ENCODE measurements around the gene AIF1L.

The AIF1L gene

DNA sequence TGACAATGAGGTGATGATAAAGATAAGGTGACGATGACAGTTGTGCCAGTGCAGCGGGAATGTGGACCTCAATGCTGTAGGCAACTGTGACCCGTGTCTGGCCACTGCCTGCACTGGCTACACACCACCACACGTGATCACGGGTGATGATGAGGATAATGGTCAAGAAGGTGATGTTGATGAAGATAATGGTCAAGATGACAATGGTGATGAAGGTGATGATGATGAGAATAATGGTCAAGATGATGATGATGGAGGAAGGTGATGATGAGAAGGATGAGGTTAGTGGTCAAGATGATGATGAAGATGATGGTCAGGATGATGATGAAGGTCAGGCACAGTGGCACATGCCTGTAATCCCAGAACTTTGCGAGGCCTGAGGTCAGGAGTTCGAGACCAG, 30.7 kb upstream of the AIF1L start:
- H3K4me3 Mint-ChIP-seq = no peak overlapping the region
- H3K9me3 Mint-ChIP-seq = no peaks in the 10 kb centered on the region
- ATAC-seq (replicated peaks) (no peak), DNase-seq (no peak)
- no peak overlapping the region for H3K27ac Mint-ChIP-seq
- H3K27me3 Mint-ChIP-seq = peaks cover 6 to 25% of the 10 kb centered on the region in 2 donors
- H3K4me1 Mint-ChIP-seq (ENCODE audit: low read depth in 2 of 2) = no peaks in the 10 kb centered on the region
- H3K36me3 Mint-ChIP-seq (ENCODE audit: insufficient read depth) = no peaks in the 10 kb centered on the region

DNA sequence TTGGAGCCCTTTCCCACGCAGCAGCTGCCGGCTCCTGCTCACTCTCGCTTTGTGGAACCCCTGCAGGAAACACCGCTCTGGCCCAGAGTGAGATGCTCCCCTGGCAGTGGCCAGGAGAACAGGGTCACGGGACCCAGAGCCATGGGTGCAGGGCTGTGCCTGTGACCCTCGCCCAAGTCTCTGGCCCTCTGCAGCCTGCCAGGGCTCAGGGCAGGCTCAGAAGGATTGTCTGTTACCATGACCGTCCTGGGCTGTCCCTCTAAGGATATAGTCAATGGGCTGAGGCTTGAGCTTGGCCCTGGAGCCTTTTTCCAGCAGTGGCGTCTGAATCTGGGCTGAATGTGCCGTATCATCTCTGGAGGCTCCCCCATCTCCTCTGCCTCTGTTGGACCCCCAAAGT, 28.7 kb upstream of the AIF1L start:
- Mint-ChIP-seq H3K9me3 (no peaks in the 10 kb centered on the region), H3K4me1 (ENCODE audit: low read depth in 2 of 2) (no peaks in the 10 kb centered on the region), H3K27me3 (peaks cover 5 to 34% of the 10 kb centered on the region in 2 donors), H3K4me3 (no peak overlapping the region), H3K27ac (no peak overlapping the region), H3K36me3 (ENCODE audit: insufficient read depth) (no peaks in the 10 kb centered on the region)
- DNase-seq (no peak), ATAC-seq (replicated peaks) (no peak)

DNA sequence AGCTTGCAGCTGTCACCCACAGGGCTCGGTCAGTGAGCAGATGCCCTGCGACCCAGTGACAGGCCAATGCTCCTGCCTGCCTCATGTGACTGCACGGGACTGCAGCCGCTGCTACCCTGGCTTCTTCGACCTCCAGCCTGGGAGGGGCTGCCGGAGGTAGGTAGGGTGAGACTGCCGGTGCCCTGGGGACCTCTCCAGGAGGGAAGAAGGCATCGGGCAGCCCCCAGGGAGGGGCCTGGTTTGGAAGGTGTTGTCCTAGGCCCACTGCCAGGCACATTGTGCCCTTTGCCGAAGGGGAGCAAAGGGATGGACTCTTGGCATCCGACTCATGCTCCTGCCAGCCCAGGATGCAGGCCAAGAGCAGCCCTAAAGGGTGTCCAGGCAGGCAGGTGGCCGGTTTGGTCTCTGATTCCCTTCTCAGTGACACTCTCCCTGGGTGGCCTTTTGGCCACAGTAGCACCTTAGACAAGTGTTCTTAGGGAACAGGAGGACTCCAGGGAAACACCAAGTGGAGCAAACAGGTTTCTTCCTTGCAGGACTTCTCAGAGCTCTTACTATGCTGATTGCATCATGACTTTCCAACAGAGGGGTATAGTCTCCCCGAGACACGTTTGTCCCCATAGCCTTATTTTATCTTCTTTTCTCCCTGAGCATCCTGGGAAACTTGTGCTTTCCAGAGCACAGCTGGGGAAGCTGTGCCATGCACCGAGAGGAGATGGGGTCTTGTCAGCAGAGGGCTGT, 28.1 kb upstream of the AIF1L start:
- Mint-ChIP-seq H3K9me3 (no peaks in the 10 kb centered on the region), H3K4me3 (no peak overlapping the region), H3K4me1 (ENCODE audit: low read depth in 2 of 2) (no peaks in the 10 kb centered on the region), H3K36me3 (ENCODE audit: insufficient read depth) (no peaks in the 10 kb centered on the region), H3K27ac (no peak overlapping the region), H3K27me3 (peaks cover 0 to 28% of the 10 kb centered on the region in 2 donors)
- no peak for ATAC-seq (replicated peaks)
- no peak for DNase-seq

DNA sequence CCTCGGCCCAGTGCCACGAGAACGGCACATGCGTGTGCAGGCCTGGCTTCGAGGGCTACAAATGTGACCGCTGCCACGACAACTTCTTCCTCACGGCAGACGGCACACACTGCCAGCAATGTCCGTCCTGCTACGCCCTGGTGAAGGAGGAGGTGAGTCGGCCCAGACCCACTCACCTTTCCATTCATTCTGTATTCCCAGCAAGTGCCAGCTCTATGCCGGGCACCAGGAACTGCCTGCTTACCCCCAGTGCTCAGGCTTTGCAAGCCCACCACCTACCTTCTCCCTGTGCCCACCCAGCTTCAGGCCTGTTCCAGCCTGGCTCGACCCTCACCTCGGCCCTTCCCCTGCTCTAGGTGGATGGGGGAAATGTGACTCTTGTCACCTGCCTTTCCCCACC, 26.6 kb upstream of the AIF1L start:
- no peak for ATAC-seq (replicated peaks)
- no peaks in the 10 kb centered on the region for H3K4me1 Mint-ChIP-seq (ENCODE audit: low read depth in 2 of 2)
- no peaks in the 10 kb centered on the region for H3K9me3 Mint-ChIP-seq
- no peak overlapping the region for H3K4me3 Mint-ChIP-seq
- H3K27ac Mint-ChIP-seq = no peak overlapping the region
- no peaks in the 10 kb centered on the region for H3K36me3 Mint-ChIP-seq (ENCODE audit: insufficient read depth)
- no peak for DNase-seq
- peaks cover 0 to 27% of the 10 kb centered on the region in 2 donors for H3K27me3 Mint-ChIP-seq

DNA sequence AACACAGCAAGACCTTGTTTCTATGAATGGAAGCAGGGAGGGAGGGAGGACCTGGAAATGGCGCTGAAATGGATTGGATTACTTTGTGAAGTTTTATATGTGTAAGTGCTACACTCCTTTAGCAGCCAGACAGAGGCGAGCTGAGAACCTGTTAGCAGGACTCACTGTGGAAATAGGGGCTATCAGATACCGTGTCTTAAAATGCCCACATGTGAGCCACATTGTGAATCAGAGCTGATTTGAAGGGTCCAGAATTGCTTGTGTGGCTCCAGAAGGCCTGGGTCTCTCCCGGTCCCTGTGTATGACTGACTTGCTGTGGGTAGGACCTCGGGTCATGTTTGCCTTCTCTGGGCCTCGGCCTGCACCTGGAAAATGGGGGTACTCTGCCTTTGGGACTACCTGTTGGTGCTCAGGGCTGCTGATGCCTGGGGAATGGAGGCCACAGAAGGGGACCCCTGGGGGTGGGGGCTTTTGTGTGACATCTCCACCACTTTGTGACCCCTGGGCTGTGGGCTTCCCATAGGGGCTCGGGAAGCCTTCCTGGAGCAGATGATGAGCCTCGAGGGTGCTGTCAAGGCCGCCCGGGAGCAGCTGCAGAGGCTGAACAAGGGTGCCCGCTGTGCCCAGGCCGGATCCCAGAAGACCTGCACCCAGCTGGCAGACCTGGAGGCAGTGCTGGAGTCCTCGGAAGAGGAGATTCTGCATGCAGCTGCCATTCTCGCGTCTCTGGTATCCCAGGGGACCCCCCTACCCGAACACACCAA, 24.0 kb upstream of the AIF1L start:
- Mint-ChIP-seq H3K36me3 (ENCODE audit: insufficient read depth) (no peaks in the 10 kb centered on the region), H3K4me3 (no peak overlapping the region), H3K27ac (no peak overlapping the region), H3K9me3 (no peaks in the 10 kb centered on the region), H3K27me3 (peaks cover 0 to 26% of the 10 kb centered on the region in 2 donors), H3K4me1 (ENCODE audit: low read depth in 2 of 2) (no peaks in the 10 kb centered on the region)
- ATAC-seq (replicated peaks) (no peak), DNase-seq (no peak)

DNA sequence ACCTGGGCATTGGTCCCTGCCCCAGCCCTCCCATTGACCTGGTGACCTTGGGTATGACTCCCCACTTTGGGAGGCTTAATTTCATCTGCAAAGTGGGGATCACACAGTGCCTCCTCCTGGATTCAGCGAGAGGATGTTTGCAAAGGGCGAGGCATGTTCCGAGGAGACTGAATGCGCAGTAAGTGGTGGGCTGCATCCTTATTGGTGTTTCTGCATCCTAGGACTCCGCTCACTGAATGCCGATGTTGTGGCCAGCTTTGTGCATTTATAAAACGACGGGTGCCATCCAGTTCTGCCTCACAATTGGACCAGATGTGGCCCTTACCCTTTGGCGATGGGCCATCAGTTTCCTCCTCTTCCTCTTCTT, 23.5 kb upstream of the AIF1L start:
- Mint-ChIP-seq H3K9me3 (no peaks in the 10 kb centered on the region), H3K27me3 (peaks cover 0 to 20% of the 10 kb centered on the region in 2 donors), H3K27ac (no peak overlapping the region), H3K36me3 (ENCODE audit: insufficient read depth) (no peaks in the 10 kb centered on the region), H3K4me1 (ENCODE audit: low read depth in 2 of 2) (no peaks in the 10 kb centered on the region), H3K4me3 (no peak overlapping the region)
- DNase-seq (no peak), ATAC-seq (replicated peaks) (no peak)

DNA sequence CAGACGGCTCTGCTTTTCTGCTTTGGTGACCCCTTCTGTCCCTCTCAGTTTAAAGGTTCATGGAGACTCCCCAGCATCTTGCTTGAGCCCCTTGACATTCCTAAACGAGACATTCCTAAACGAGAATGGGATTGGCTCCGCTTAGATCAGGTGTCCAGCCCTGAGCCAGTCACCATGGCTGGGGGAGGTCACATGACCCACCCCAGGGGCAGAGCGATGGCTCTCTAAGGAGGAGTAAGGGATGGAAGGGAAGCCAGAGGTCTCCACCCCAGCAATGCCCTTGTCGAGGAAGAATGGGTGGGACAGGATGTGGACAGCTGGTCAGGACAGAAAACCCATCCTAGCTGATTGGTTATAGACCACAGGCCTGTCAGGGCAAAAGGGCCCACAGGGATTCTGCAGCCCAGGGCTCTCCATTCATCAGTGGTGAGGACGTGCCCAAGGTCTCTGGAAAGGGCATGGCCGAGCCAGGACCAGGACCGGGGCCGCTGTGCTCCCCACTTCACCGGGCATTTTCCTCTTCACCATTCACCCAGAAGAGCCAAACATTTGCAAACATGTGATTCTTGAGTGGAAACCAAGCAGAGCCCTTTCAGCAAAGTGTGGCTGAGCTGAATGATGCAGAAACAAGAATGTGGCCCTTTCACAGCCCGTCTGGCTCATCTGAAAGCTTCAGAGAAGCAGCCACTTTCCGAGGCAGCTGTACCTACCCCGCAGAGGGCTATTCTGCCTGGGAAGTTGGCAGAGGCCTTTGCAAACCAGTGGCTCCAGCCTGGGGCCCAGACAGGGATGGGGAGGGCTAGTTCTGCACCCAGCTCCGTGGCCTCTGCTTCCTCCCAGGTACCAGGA, 19.8 kb upstream of the AIF1L start:
- ATAC-seq (replicated peaks) = no peak
- Mint-ChIP-seq H3K4me1 (ENCODE audit: low read depth in 2 of 2) (no peaks in the 10 kb centered on the region), H3K4me3 (no peak overlapping the region), H3K27me3 (no peaks in the 10 kb centered on the region), H3K27ac (no peak overlapping the region), H3K36me3 (ENCODE audit: insufficient read depth) (no peaks in the 10 kb centered on the region), H3K9me3 (no peaks in the 10 kb centered on the region)
- DNase-seq = no peak

DNA sequence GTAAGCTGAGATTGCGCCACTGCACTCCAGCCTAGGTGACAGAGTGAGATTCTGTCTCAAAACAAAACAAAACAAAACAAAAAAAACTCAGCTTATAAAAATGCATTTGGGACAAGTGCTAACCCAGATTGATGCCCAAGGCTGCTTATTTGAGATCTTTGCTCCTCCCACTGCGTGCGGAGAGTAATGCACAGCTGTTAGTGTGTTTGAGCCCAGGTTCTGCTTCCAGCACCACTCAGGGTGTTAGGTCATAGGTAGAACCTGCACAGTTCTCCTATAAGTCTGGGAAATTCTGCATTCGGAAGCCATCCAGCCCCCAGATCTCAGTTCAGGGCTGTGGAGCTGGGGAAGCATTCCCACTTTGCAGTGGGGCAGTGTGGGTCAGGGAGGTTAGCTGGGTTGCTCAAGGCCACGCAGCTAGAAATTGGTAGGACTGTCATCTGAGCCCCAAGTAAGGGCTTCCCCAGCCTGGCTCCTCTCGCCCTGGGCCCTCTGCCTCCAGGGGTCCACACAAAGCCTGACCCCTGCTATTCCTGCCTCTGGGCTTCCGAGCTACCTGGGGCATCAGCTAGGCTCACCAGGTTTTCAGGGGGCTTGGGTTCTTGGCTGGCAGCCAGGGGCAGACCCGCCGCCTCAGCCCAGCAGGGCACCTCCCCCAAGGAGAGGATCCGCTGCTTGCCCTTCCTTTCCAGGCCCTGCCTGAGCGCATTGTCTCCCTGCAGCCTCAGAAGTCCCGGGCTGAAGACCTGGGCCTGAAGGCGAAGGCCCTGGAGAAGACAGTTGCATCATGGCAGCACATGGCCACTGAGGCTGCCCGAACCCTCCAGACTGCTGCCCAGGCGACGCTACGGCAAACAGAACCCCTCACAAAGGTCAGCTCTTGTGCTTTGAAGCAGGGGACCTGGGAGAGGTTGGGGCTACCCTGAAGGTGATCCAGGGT, 17.6 kb upstream of the AIF1L start:
- no peaks in the 10 kb centered on the region for H3K4me1 Mint-ChIP-seq (ENCODE audit: low read depth in 2 of 2)
- DNase-seq (no peak), ATAC-seq (replicated peaks) (no peak)
- no peak overlapping the region for H3K27ac Mint-ChIP-seq
- no peaks in the 10 kb centered on the region for H3K9me3 Mint-ChIP-seq
- H3K4me3 Mint-ChIP-seq = no peak overlapping the region
- H3K27me3 Mint-ChIP-seq = no peaks in the 10 kb centered on the region
- peaks cover 2% of the 10 kb centered on the region for H3K36me3 Mint-ChIP-seq (ENCODE audit: insufficient read depth)

DNA sequence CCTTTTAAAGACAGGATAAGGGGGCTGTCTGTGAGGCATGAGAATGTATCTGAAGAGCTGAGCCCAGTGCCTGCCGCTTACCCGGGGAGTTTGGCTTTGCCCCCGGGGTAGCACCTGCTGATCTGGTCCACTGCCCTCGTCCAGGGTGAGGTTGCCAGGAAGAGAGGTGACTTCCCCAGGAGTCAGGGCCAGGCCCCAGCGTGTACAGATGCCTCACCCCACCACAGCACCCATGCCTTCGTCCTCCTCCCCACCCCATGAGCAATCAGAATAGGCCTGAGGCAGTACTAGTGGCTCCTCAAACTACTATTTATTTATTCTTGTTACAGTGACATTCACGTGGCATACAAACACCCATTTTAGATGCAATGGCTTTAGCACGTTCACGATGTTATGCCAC, 15.7 kb upstream of the AIF1L start:
- ATAC-seq (replicated peaks) (no peak), DNase-seq (no peak)
- no peak overlapping the region for H3K27ac Mint-ChIP-seq
- H3K27me3 Mint-ChIP-seq = peaks cover 7 to 11% of the 10 kb centered on the region in 2 donors
- no peaks in the 10 kb centered on the region for H3K9me3 Mint-ChIP-seq
- no peaks in the 10 kb centered on the region for H3K4me1 Mint-ChIP-seq (ENCODE audit: low read depth in 2 of 2)
- H3K4me3 Mint-ChIP-seq = no peak overlapping the region
- peaks cover 2% of the 10 kb centered on the region for H3K36me3 Mint-ChIP-seq (ENCODE audit: insufficient read depth)

DNA sequence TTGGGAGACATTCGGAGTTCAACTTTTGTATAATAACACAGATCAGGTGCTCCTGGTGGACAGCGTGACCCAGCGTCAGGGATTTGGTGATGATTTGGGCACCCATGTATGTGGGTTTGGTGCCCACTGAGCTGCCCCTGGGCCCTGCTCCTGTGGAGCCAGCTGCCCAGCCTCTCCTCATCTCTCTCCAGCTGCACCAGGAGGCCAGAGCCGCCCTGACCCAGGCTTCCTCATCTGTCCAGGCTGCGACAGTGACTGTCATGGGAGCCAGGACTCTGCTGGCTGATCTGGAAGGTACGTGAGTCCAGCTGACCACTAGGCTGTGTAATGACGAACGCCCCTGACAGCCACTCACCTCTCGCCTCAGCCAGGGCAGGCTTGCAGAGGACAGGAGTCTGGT, 14.5 kb upstream of the AIF1L start:
- H3K27me3 Mint-ChIP-seq = peaks cover 7 to 14% of the 10 kb centered on the region in 2 donors
- H3K4me1 Mint-ChIP-seq (ENCODE audit: low read depth in 2 of 2) = no peaks in the 10 kb centered on the region
- H3K36me3 Mint-ChIP-seq (ENCODE audit: insufficient read depth) = peaks cover 2% of the 10 kb centered on the region
- no peak for DNase-seq
- no peak overlapping the region for H3K4me3 Mint-ChIP-seq
- no peak for ATAC-seq (replicated peaks)
- no peaks in the 10 kb centered on the region for H3K9me3 Mint-ChIP-seq
- no peak overlapping the region for H3K27ac Mint-ChIP-seq

DNA sequence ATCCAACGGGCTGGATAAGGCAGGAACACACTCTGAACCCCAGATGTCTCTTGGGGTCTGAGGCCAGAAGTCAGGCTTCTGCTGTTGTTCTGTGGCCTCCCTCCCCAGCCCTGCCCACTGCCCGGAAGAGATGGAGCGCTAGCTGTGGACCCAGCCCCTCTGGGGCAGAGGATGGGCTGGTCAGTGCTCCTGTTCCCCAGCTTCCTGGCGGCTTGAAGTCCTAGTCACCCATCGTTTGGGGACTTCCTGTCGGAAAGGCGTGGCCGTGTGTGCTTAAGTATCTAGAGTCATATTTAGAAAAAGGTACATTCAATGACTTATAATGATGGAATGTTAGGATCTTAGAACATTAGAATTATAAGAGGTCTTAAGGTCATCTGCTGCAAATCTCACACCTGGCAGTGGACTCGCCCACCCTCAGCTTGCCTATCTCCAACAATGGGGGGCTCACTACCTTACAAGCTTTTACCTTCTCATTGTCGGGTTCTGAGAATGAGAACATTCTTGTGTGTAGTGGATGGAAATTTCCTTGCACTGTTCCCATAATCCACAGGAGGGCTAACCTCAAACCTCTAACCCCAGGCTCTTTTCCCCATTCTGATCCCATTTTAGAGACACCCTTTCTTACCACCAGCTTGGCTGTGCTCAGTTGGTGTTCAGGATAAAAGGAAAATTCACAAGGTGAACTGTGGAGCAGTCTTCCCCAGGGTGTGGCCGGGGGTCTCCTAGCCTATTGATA, 13.4 kb upstream of the AIF1L start:
- no peak for DNase-seq
- H3K4me1 Mint-ChIP-seq (ENCODE audit: low read depth in 2 of 2) = no peaks in the 10 kb centered on the region
- no peak overlapping the region for H3K27ac Mint-ChIP-seq
- no peak for ATAC-seq (replicated peaks)
- no peaks in the 10 kb centered on the region for H3K9me3 Mint-ChIP-seq
- no peak overlapping the region for H3K4me3 Mint-ChIP-seq
- H3K36me3 Mint-ChIP-seq (ENCODE audit: insufficient read depth) = peaks cover 2% of the 10 kb centered on the region
- H3K27me3 Mint-ChIP-seq = peaks cover 7 to 24% of the 10 kb centered on the region in 2 donors

DNA sequence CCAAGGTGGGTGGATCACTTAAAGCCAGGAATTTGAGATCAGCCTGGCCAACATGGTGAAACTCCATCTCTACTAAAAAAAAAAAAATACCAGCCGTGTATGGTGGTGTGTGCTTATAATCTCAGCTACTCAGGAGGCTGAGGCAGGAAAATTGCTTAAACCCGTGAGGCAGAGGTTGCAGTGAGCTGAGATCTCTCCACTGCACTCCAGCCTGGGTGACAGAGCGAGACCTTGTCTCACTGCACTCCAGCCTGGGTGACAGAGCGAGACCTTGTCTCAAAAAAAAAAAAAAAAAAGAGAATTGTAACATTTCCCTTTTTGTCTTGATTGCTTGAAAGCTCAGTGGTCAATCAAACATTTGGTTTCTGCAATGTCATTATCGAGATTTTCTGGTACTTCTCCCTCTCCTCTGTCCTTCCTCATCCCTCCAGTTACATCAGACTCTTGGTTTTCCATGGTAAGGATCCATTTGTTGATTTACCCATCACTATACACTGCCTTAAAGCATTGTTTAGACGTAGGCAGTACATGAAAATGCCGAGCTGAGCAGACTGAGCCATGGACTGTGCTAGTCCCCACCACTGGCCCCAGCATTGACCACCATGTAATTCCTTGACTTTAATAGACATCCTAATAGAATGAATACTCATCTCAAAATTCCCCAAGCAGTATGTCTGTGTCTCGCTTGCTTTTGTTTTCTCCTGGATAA, 11.5 kb upstream of the AIF1L start:
- DNase-seq = no peak
- peaks cover 2% of the 10 kb centered on the region for H3K36me3 Mint-ChIP-seq (ENCODE audit: insufficient read depth)
- H3K4me3 Mint-ChIP-seq = no peak overlapping the region
- no peak overlapping the region for H3K27ac Mint-ChIP-seq
- H3K27me3 Mint-ChIP-seq = peaks cover 7 to 28% of the 10 kb centered on the region in 2 donors
- H3K4me1 Mint-ChIP-seq (ENCODE audit: low read depth in 2 of 2) = no peaks in the 10 kb centered on the region
- ATAC-seq (replicated peaks) = no peak
- H3K9me3 Mint-ChIP-seq = no peaks in the 10 kb centered on the region
